Measurements from ENCODE around the gene BNC2.

The BNC2 gene

GRCh38 chr9:16524823-16525222 is 345.6 kb downstream of the BNC2 start:
- no peak for DNase-seq (ENCODE audit: low read depth)
- H3K4me3 ChIP-seq (ENCODE audit: low read depth, low read length): no peak overlapping the region
- TF ChIP-seq CTCF (IDR thresholded peaks at IDR 0.05; ENCODE audit: low read depth, low read length, missing control alignments): no peak

- DNase-seq (ENCODE audit: low read depth): no peak
- no peak overlapping the region for H3K4me3 ChIP-seq (ENCODE audit: low read depth, low read length)
- no peak for TF ChIP-seq CTCF (IDR thresholded peaks at IDR 0.05; ENCODE audit: low read depth, low read length, missing control alignments)
These were observed 346.4 kb downstream of the BNC2 start for GRCh38 chr9:16524078-16524477.

GRCh38 chr9:16521868-16522411 is 348.5 kb downstream of the BNC2 start:
- TF ChIP-seq CTCF (IDR thresholded peaks at IDR 0.05; ENCODE audit: low read depth, low read length, missing control alignments): no peak
- no peak overlapping the region for H3K4me3 ChIP-seq (ENCODE audit: low read depth, low read length)
- DNase-seq (ENCODE audit: low read depth): no peak

GRCh38 chr9:16519001-16519400 is 351.5 kb downstream of the BNC2 start:
- DNase-seq (ENCODE audit: low read depth): no peak
- H3K4me3 ChIP-seq (ENCODE audit: low read depth, low read length): no peak overlapping the region
- TF ChIP-seq CTCF (IDR thresholded peaks at IDR 0.05; ENCODE audit: low read depth, low read length, missing control alignments): no peak

- no peak for TF ChIP-seq CTCF (IDR thresholded peaks at IDR 0.05; ENCODE audit: low read depth, low read length, missing control alignments)
- no peak overlapping the region for H3K4me3 ChIP-seq (ENCODE audit: low read depth, low read length)
- no peak for DNase-seq (ENCODE audit: low read depth)
These were observed 353.6 kb downstream of the BNC2 start for GRCh38 chr9:16516891-16517290.

- no peak for DNase-seq (ENCODE audit: low read depth)
- no peak overlapping the region for H3K4me3 ChIP-seq (ENCODE audit: low read depth, low read length)
- no peak for TF ChIP-seq CTCF (IDR thresholded peaks at IDR 0.05; ENCODE audit: low read depth, low read length, missing control alignments)
These were observed 354.6 kb downstream of the BNC2 start for GRCh38 chr9:16515879-16516301.

GRCh38 chr9:16515207-16515606 is 355.3 kb downstream of the BNC2 start:
- no peak overlapping the region for H3K4me3 ChIP-seq (ENCODE audit: low read depth, low read length)
- no peak for DNase-seq (ENCODE audit: low read depth)
- TF ChIP-seq CTCF (IDR thresholded peaks at IDR 0.05; ENCODE audit: low read depth, low read length, missing control alignments): no peak
